GM12874 (cell line): Measurements from ENCODE around the gene WNK1.

Experiments used
- TF ChIP-seq, protein P1 (sequence below): IDR thresholded peaks from 2 replicates; pipeline ENCODE4 v1.5.1; 2011; ENCODE audit warnings: low read depth, mild to moderate bottlenecking, control low read depth, low read length, moderate library complexity; ENCODE audit not compliant: insufficient read depth

WNK1 gene

DNA sequence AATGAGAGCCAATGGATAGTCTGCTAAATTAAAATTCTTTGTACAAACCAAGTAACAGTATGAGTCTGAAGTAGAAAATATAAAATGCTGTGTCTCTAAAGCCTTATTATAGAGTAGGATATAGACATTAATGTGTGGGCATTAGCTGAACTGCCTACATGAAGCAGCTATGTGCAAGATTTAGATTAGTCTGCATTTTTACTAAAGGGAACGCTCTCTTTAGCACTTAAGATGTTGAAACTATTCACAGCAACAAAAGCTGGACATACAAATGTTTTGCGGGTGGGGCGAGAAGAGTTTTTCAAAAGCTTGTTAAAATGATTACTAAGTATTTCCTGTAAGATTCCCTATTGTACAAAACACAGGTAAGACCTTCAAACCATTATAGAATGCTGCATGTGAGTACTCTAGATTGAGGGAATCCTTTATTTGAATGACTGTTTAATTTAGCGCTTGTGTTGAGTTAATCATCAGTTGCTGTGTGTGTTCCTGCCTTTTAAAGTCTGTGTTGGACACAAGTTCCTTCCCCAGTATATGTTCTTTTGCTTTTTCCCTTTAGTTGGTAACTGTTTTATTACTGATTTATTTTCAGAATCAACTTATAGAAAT is 110.0 kb downstream of the WNK1 start:
- TF ChIP-seq, protein P1, sequence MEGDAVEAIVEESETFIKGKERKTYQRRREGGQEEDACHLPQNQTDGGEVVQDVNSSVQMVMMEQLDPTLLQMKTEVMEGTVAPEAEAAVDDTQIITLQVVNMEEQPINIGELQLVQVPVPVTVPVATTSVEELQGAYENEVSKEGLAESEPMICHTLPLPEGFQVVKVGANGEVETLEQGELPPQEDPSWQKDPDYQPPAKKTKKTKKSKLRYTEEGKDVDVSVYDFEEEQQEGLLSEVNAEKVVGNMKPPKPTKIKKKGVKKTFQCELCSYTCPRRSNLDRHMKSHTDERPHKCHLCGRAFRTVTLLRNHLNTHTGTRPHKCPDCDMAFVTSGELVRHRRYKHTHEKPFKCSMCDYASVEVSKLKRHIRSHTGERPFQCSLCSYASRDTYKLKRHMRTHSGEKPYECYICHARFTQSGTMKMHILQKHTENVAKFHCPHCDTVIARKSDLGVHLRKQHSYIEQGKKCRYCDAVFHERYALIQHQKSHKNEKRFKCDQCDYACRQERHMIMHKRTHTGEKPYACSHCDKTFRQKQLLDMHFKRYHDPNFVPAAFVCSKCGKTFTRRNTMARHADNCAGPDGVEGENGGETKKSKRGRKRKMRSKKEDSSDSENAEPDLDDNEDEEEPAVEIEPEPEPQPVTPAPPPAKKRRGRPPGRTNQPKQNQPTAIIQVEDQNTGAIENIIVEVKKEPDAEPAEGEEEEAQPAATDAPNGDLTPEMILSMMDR: no peak

DNA sequence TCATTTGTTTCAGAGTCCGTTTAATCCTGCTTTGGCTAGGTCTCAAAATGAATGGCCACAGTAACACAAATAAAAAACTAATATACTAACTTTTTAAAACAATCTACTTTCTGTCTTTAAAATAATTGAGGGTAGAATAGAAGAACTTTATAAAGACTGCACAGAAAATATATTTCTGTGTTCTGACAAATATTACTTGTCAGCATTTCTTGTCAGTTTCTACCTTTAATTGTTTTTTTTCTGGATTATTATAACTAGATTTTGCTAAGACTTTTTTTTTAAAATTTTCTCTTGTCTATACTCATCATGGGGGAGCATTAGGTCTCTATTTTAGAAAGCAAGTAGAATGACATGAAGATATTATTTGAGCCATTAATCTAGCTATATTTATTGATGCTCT is 110.9 kb downstream of the WNK1 start:
- TF ChIP-seq, protein P1: no peak

DNA sequence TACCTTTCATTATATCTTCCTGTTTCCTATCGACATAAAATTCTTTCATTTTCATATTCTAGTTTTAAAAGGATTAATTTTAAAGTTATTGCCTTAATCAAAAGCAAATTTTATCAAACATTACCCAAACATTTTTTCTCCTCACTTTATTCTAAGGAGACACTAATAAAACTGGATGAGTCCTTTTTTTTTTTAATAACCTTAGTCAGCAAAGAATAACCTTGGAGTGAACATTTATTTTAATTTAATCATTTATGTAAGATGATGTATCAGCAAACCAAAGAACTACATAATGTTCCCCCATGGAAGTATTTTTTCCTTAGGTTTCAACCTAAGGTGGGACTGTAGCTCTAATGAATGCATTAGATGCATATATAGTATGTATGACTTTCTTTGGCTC is 113.2 kb downstream of the WNK1 start:
- TF ChIP-seq, protein P1: no peak

DNA sequence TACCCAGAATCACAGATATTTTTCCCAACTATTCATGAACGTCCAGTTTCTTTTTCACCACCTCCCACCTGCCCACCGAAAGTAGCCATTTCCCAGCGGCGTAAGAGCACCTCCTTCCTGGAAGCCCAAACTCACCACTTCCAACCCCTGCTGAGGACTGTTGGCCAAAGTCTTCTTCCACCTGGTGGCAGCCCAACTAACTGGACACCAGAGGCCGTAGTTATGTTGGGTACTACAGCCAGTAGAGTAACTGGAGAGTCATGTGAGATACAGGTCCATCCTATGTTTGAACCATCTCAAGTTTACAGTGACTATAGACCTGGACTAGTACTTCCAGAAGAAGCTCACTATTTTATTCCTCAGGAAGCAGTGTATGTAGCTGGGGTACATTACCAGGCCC is 115.5 kb downstream of the WNK1 start:
- TF ChIP-seq, protein P1: no peak

- TF ChIP-seq, protein P1: no peak
Measured at GRCh38 chr12:868722-869121, 116.3 kb downstream of the WNK1 start.

GRCh38 chr12:870378-870777 is 118.0 kb downstream of the WNK1 start:
- TF ChIP-seq, protein P1: no peak

DNA sequence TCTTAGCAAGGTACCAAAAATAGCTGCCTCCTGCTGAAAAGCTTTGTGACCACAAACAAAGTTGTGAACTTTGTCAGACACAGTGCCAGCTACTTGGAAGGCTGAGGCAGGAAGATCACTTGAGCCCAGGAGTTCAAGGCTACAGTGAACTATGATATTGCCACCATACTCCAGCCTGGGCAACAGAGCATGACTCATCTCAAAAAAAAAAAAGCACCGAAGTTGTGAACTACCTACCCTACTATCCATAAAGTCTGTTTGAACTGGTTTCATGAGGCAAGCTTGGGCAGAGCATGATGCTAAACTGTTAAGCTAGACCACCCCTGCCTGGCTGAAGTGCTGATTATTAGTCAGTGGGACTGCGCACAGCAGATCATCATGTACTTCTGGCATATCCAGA is 121.6 kb downstream of the WNK1 start:
- TF ChIP-seq, protein P1: no peak
